IMR-90 (cell line): ENCODE results near the gene SAXO1. TPM values are rescaled to one million over a fixed set of nuclear protein-coding genes. Genes with fewer than 3 reads are reported as not detected.
A peak's percentile ranks its signal among the peaks of the same experiment; 100 is the strongest.

Source experiments
- ATAC-seq: fragments of 200-7000 bp; cut with Tn5 transposase; 2 replicates; pipeline ENCODE4 v1.9.1; 2020; ENCODE audit warnings: low read depth, mild to moderate bottlenecking, moderate library complexity
- BruUV-seq: library from RNA; stranded (reverse); fragments of 400-500 nt; replicated peaks from 2 replicates; lab custom pipeline; 2021; lab: Mats Ljungman, UMichigan
- CTCF ChIA-PET: fragments of 300-600 bp; formaldehyde crosslinking; extraction: SDS; loops from one replicate; lab custom pipeline; 2021; ENCODE audit warnings: antibody characterized with exemption; lab: Yijun Ruan, JAX
- POLR2A ChIA-PET: fragments of 300-600 bp; sonication (Branson Sonifier 250); formaldehyde crosslinking; loops from one replicate; lab custom pipeline; 2022; ENCODE audit warnings: antibody characterized with exemption; ENCODE audit not compliant: unreplicated experiment; lab: Charles Lee
- DNase-seq: peaks from one replicate; pipeline ENCODE4 v3.0.0; 2013
- H2AFZ ChIP-seq: replicated peaks from 2 replicates; pipeline ENCODE3; 2013; ENCODE audit warnings: low read length, mild to moderate bottlenecking; ENCODE audit not compliant: poor library complexity
- H2AK5ac ChIP-seq: 2 replicates; pipeline ENCODE4 v1.6.1; 2013; ENCODE audit warnings: low read depth, low read length, inconsistent platforms
- H2AK9ac ChIP-seq: replicated peaks from 2 replicates; pipeline ENCODE3; 2013; ENCODE audit warnings: mild to moderate bottlenecking, low read depth, low read length, moderate library complexity; ENCODE audit not compliant: poor library complexity
- H2BK120ac ChIP-seq: 2 replicates; pipeline ENCODE4 v1.6.1; 2013; ENCODE audit warnings: low read depth, low read length, inconsistent platforms
- H2BK15ac ChIP-seq: 3 replicates; pipeline ENCODE4 v1.6.1; 2013; ENCODE audit warnings: low read depth, low read length, inconsistent platforms
- H2BK20ac ChIP-seq: 2 replicates; pipeline ENCODE4 v1.6.1; 2013; ENCODE audit warnings: low read depth, mild to moderate bottlenecking, inconsistent platforms, low read length, moderate library complexity
- H2BK5ac ChIP-seq: 2 replicates; pipeline ENCODE4 v1.6.1; 2013; ENCODE audit warnings: mild to moderate bottlenecking, low read depth, low read length, inconsistent platforms; ENCODE audit not compliant: poor library complexity, severe bottlenecking
- H3K14ac ChIP-seq: replicated peaks from 2 replicates; pipeline ENCODE4 v1.6.1; 2013; ENCODE audit warnings: low read depth, low read length, inconsistent platforms
- H3K18ac ChIP-seq: 2 replicates; pipeline ENCODE4 v1.6.1; 2013; ENCODE audit warnings: low read depth, low read length, control low read depth
- H3K23ac ChIP-seq: 2 replicates; pipeline ENCODE4 v1.6.1; 2013; ENCODE audit warnings: low read depth, low read length, inconsistent platforms
- H3K27ac ChIP-seq: 2 replicates; pipeline ENCODE4 v1.5.1; 2013; ENCODE audit warnings: mild to moderate bottlenecking, control low read depth, low read length; ENCODE audit not compliant: insufficient read depth
- H3K27me3 ChIP-seq: 2 replicates; pipeline ENCODE4 v1.6.1; 2013; ENCODE audit warnings: low read length; ENCODE audit not compliant: control insufficient read depth, insufficient read depth
- H3K36me3 ChIP-seq: 2 replicates; pipeline ENCODE4 v1.6.1; 2013; ENCODE audit warnings: low read length, mixed read lengths; ENCODE audit not compliant: control insufficient read depth, insufficient read depth
- H3K4ac ChIP-seq: 2 replicates; pipeline ENCODE4 v1.6.1; 2013; ENCODE audit warnings: low read depth, low read length, inconsistent platforms
- H3K4me1 ChIP-seq: 2 replicates; pipeline ENCODE4 v1.6.1; 2013; ENCODE audit warnings: low read length, mixed read lengths; ENCODE audit not compliant: control insufficient read depth, insufficient read depth
- H3K4me2 ChIP-seq: 2 replicates; pipeline ENCODE4 v1.6.1; 2013; ENCODE audit warnings: low read depth, mild to moderate bottlenecking, control low read depth, low read length, moderate library complexity
- H3K4me3 ChIP-seq: 2 replicates; pipeline ENCODE4 v1.5.1; 2013; ENCODE audit warnings: low read depth, mild to moderate bottlenecking, control low read depth, low read length, moderate library complexity; ENCODE audit not compliant: insufficient read depth
- H3K56ac ChIP-seq: 2 replicates; pipeline ENCODE4 v1.6.1; 2013; ENCODE audit warnings: low read length, inconsistent platforms; ENCODE audit not compliant: insufficient read depth; ENCODE audit errors: extremely low read depth
- H3K79me1 ChIP-seq, 2 experiments: 2 replicates each; pipeline ENCODE4 v1.6.1; 2013; ENCODE audit warnings: low read length in 2 of 2, inconsistent platforms in 1 of 2, low read depth in 1 of 2
- H3K9ac ChIP-seq: 2 replicates; pipeline ENCODE4 v1.6.1; 2013; ENCODE audit warnings: low read depth, low read length, control low read depth
- H3K9me1 ChIP-seq: 2 replicates; pipeline ENCODE4 v1.6.1; 2013; ENCODE audit warnings: low read length, inconsistent platforms; ENCODE audit not compliant: insufficient read depth
- H3K9me3 ChIP-seq: 2 replicates; pipeline ENCODE4 v1.6.1; 2013; ENCODE audit warnings: low read length; ENCODE audit not compliant: control insufficient read depth, insufficient read depth
- H4K20me1 ChIP-seq: 2 replicates; pipeline ENCODE4 v1.6.1; 2013; ENCODE audit warnings: low read length, inconsistent platforms; ENCODE audit not compliant: insufficient read depth
- H4K5ac ChIP-seq: 2 replicates; pipeline ENCODE4 v1.6.1; 2013; ENCODE audit warnings: mild to moderate bottlenecking, low read depth, low read length, control low read depth
- H4K8ac ChIP-seq, 2 experiments: 2 replicates each; pipeline ENCODE4 v1.6.1; 2013; ENCODE audit warnings: low read depth in 2 of 2, low read length in 2 of 2, control low read depth in 1 of 2, inconsistent platforms in 1 of 2
- H4K91ac ChIP-seq: 2 replicates; pipeline ENCODE4 v1.6.1; 2013; ENCODE audit warnings: low read depth, low read length, inconsistent platforms; ENCODE audit not compliant: insufficient read depth
- BHLHE40 ChIP-seq: fragments of 150-350 bp; IDR thresholded peaks from 2 replicates; pipeline ENCODE4 v1.6.1; 2016; ENCODE audit warnings: mild to moderate bottlenecking, low read depth, low read length
- CTCF ChIP-seq: conservative IDR thresholded peaks from 2 replicates; pipeline ENCODE4 v1.5.1; 2012; ENCODE audit warnings: mild to moderate bottlenecking, low read depth, low read length, improper control_type of control experiment
- FOS ChIP-seq: fragments of 150-350 bp; IDR thresholded peaks from 2 replicates; pipeline ENCODE4 v1.6.1; 2016; ENCODE audit warnings: low read depth, low read length
- MAFK ChIP-seq: IDR thresholded peaks from 2 replicates; pipeline ENCODE4 v1.6.1; 2012; ENCODE audit warnings: low read depth, low read length, improper control_type of control experiment
- MAZ ChIP-seq: IDR thresholded peaks from 2 replicates; pipeline ENCODE4 v1.6.1; 2012; ENCODE audit warnings: low read depth, mild to moderate bottlenecking, low read length, improper control_type of control experiment, moderate library complexity, borderline replicate concordance
- MXI1 ChIP-seq: IDR thresholded peaks from 2 replicates; pipeline ENCODE4 v1.6.1; 2012; ENCODE audit warnings: low read depth, mild to moderate bottlenecking, low read length, moderate library complexity, borderline replicate concordance
- NFE2L2 ChIP-seq: fragments of 150-350 bp; IDR thresholded peaks from 2 replicates; pipeline ENCODE4 v1.6.1; 2016; ENCODE audit warnings: low read depth, mild to moderate bottlenecking, low read length
- POLR2A ChIP-seq: IDR thresholded peaks from 2 replicates; pipeline ENCODE4 v1.6.1; 2012; ENCODE audit warnings: mild to moderate bottlenecking, low read depth, low read length
- RCOR1 ChIP-seq: IDR thresholded peaks from 2 replicates; pipeline ENCODE4 v1.6.1; 2012; ENCODE audit warnings: mild to moderate bottlenecking, low read length, improper control_type of control experiment; ENCODE audit not compliant: insufficient replicate concordance
- RFX5 ChIP-seq: IDR thresholded peaks from 2 replicates; pipeline ENCODE4 v1.8.0; 2012; ENCODE audit warnings: low read depth, mild to moderate bottlenecking, low read length, moderate library complexity
- SMC3 ChIP-seq: fragments of 150-350 bp; IDR thresholded peaks from 2 replicates; pipeline ENCODE4 v1.6.1; 2016; ENCODE audit warnings: low read depth, mild to moderate bottlenecking, antibody characterized with exemption, low read length, moderate library complexity
- USF2 ChIP-seq: fragments of 150-350 bp; IDR thresholded peaks from 2 replicates; pipeline ENCODE4 v1.6.1; 2017; ENCODE audit warnings: mild to moderate bottlenecking, antibody characterized with exemption, low read length, low read depth
- WGBS, 2 experiments: methylation state at CpG; one replicate each; pipeline versions ENCODE4 v1.1.5 to v1.1.7; 2013; ENCODE audit warnings: missing lambda C conversion rate in 2 of 2; ENCODE audit not compliant: insufficient read length in 1 of 2; ENCODE audit errors: extremely low coverage in 2 of 2; 5-methylcytosine and 5-hydroxymethylcytosine counted together
- dilution Hi-C: fragments of 300-500 bp; cut with HindIII; formaldehyde crosslinking; loops from one replicate; pipeline ENCODE4 v1.14.3; 2018; ENCODE audit warnings: low sequenced_read_pairs; ENCODE audit not compliant: unreplicated experiment
- in situ Hi-C: fragments of 300-500 bp; cut with MboI; formaldehyde crosslinking; loops from 3 replicates; pipeline ENCODE4 v1.14.3; 2019; ENCODE audit warnings: low sequenced_read_pairs, inconsistent platforms, mixed read lengths
- intact Hi-C: fragments of 100-400 bp; cut with micrococcal nuclease; formaldehyde crosslinking; loops from 2 replicates; pipeline ENCODE4 v1.10.0; 2022
- polyA plus RNA-seq, 3 experiments: library from polyadenylated mRNA; depleted of rRNA; stranded (reverse); fragments of >200 nt; gene quantifications; 2 replicates each; pipeline ENCODE4 v1.2.3, GENCODE V29; 2012; ENCODE audit warnings: low replicate concordance in 1 of 3
- total RNA-seq: library from RNA; depleted of rRNA; stranded (reverse); fragments of >200 nt; gene quantifications from 2 replicates; pipeline ENCODE4 v1.2.3, GENCODE V29; 2012

SAXO1 gene
- total and polyA plus RNA-seq, 2 of the 4 experiments (the other 2 are of a cell fraction), result not detected

DNA sequence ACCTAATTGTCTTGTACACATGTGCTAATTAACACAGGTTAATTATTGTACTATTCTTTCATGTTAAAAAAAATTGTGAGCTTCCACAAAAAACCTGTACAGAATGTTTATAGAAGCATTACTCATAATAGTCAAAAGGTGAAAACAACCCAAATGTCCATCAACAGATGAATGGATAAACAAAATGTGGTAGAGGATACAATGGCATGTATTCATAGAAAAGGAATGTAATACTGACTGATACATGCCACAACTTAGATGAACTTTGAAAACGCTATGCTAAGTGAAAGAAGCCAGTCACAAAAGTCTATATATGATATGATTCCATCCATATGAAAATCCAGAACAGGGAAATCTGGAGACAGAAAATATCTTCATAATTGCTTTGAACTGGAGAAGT is 41.8 kb upstream of the SAXO1 start:
- in situ Hi-C loops, result no loop called here
- H3K79me1 ChIP-seq, result peaks cover 6 to 11% of the 10 kb centered on the region in 2 experiments; a peak in 3 of 4 replicates
- H3K9ac ChIP-seq, result no peak overlapping the region
- no peak overlapping the region for H2BK120ac ChIP-seq
- H4K91ac ChIP-seq, result no peak overlapping the region
- no peak for ATAC-seq
- no peak overlapping the region for H4K8ac ChIP-seq
- H3K14ac ChIP-seq, result no peak overlapping the region
- H3K4me1 ChIP-seq, result peaks cover 2% of the 10 kb centered on the region; the same call in 1 of the 2 replicates
- dilution Hi-C loops, result no loop called here
- TF ChIP-seq CTCF (no peak), MAZ (no peak), MAFK (no peak), USF2 (no peak), NFE2L2 (no peak), SMC3 (no peak), POLR2A (no peak), RFX5 (no peak), RCOR1 (no peak), BHLHE40 (no peak), FOS (no peak), MXI1 (no peak)
- H3K9me3 ChIP-seq, result no peaks in the 10 kb centered on the region
- H3K9me1 ChIP-seq, result no peaks in the 10 kb centered on the region
- ChIA-PET POLR2A (interaction anchor here (1.0 kb wide), 1 partner anchor 23 kb away, joined by 3 read pairs; no protein-coding TSS in a partner anchor), CTCF (no interaction called here)
- H2BK15ac ChIP-seq, result no peak overlapping the region
- no peak overlapping the region for H4K5ac ChIP-seq
- intact Hi-C loops, result no loop called here
- no peak overlapping the region for H3K4ac ChIP-seq
- H3K36me3 ChIP-seq, result peaks cover 24% of the 10 kb centered on the region
- no peak overlapping the region for H2AK9ac ChIP-seq
- H3K56ac ChIP-seq, result no peak overlapping the region
- no peak overlapping the region for H2BK5ac ChIP-seq
- no peak overlapping the region for H2AFZ ChIP-seq
- H2AK5ac ChIP-seq, result no peak overlapping the region
- no CpG with 5 or more reads among the region's 1 CpG for WGBS, 2 experiments
- no peak overlapping the region for H3K4me3 ChIP-seq
- H3K4me2 ChIP-seq, result no peak overlapping the region
- no peak overlapping the region for H3K23ac ChIP-seq
- H2BK20ac ChIP-seq, result no peak overlapping the region
- no peak overlapping the region for H3K27ac ChIP-seq
- H3K27me3 ChIP-seq, result no peaks in the 10 kb centered on the region
- DNase-seq, result peak; percentile 22
- no peak overlapping the region for H3K18ac ChIP-seq
- H4K20me1 ChIP-seq, result no peaks in the 10 kb centered on the region
- no TSS peak for BruUV-seq
